Islet of Langerhans (tissue), 1 donor: Measurements from ENCODE around the gene CDYL2.

Experiments
- FAIRE-seq: peaks from one replicate; lab custom pipeline; 2011; peaks lifted over from hg19 to GRCh38; lab: Jason Lieb, UNC

CDYL2 gene

GRCh38 chr16:80620736-80621605 lies 183.4 kb downstream of the CDYL2 start:
- FAIRE-seq, result no peak

- FAIRE-seq, result no peak
Observed at GRCh38 chr16:80619824-80620223, 184.6 kb downstream of the CDYL2 start.

- FAIRE-seq, result no peak
Observed at GRCh38 chr16:80618862-80619648, 185.3 kb downstream of the CDYL2 start.

DNA sequence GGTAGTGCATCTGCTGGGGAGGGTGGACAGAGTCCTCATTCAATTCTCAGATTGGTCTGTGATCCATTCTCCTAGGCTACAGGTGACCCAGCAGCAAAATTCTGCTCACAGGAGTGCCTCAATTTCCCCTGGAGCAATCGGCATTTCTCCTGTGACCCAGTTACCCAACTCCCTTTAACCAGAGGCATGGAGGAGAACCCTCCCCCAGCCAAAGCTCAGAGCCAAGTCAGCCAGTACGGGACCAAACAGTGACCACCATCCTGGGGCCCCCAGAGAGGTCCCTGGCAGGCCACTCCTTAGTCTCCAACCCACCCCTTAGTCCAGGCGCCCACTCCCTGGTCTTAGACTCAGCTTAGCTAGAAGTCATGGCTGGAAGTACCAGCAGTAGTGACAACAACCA lies 188.0 kb downstream of the CDYL2 start:
- FAIRE-seq, result no peak

GRCh38 chr16:80615735-80616134 lies 188.7 kb downstream of the CDYL2 start:
- FAIRE-seq, result no peak

GRCh38 chr16:80614908-80615671 lies 189.3 kb downstream of the CDYL2 start:
- no peak for FAIRE-seq

- FAIRE-seq, result no peak
Observed at GRCh38 chr16:80612461-80613017, 191.9 kb downstream of the CDYL2 start.

GRCh38 chr16:80611930-80612327 lies 192.5 kb downstream of the CDYL2 start:
- FAIRE-seq, result no peak

- FAIRE-seq, result no peak
Observed at GRCh38 chr16:80611171-80611929, 193.0 kb downstream of the CDYL2 start.

DNA sequence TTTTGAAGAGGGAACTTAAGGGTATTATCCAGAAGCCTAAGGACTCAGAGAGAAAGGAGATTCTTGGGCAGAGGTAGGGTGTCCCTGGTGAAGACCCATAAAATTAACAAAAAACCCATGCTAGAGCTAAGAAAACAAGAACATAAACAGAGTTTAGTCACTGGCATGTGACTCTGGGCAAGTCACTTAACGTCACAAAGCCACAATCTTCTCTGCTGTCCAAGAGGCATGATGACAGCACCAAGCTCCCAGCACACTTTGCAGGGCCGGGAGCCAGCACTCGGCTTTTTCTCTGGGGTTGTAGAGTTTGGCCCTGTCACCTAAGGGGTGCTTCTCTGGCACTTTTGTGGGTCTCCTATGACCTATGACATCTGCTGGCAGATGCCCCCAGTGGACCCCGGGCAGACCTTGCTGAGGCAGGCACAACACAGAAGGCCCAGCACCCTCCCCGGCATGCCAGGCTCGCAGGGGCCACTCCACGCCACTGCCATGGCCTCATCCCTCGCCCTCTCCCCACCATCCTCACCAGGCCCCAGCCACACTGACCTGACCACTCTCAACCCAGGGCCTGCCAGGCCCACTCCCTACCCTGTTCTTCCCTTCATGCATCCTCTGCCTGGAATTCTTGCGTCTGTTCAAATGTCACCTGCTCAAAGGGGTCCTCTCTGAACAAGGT lies 193.8 kb downstream of the CDYL2 start:
- no peak for FAIRE-seq

- no peak for FAIRE-seq
Observed at GRCh38 chr16:80608946-80609345, 195.5 kb downstream of the CDYL2 start.

GRCh38 chr16:80607204-80607603 lies 197.2 kb downstream of the CDYL2 start:
- FAIRE-seq, result no peak

DNA sequence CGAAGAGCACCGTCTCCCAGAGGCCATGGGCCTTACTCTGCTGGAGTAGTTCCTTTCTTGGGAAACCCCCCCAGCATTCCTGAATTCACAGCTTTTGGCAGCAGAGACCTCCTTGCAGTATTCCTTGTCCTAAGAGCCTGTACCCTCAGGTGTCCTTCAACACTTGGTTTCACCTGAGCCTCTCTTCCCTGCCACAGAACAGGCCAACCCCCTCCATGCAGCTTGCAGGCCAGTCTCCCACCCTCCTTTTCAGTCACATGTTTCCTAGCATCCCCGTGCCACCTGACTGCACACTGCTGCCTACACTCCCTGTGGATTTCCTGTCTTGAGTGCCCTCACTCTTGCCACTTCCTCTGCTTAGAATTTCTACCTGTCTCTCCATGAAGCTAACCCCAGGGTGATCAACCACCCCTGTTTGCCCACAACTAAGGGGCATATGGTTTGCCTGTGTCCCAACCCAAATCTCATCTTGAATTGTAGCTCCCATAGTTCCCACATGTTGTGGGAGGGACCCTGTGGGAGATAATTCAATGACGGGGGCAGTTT lies 198.1 kb downstream of the CDYL2 start:
- FAIRE-seq, result no peak

DNA sequence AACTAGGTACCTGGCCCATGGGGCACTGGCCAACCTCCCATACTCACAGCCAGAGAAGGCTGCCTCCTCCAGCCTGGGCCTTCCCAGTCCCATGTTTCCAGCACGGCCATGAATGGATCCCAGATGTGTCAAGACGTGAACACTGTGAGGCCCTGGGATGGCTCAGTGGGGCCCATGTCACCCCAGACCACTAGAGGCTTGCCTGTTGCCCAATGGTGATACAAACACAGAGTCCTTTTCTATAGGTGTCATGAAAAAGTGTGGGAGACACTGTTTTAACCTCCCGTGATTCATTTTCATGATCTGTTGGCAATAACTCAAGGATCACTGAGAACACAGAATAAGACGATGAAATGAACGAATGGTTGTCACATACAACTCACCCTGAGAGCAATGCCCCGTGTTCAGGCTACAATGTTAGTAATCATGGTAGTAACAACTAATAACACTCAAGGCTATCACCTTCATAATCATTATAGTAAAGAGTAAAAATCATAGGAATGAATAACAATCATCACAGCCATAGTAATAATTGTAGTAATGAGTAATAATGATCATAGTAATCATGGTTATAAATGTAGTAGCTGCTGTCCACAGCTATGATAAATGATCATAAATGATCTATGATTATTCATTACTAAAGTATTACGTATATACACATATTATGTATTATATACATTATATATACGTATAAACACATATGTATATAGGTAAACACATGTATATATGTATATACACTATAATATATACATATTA lies 199.6 kb downstream of the CDYL2 start:
- no peak for FAIRE-seq

- FAIRE-seq, result no peak
Observed at GRCh38 chr16:80602894-80603293, 201.5 kb downstream of the CDYL2 start.

DNA sequence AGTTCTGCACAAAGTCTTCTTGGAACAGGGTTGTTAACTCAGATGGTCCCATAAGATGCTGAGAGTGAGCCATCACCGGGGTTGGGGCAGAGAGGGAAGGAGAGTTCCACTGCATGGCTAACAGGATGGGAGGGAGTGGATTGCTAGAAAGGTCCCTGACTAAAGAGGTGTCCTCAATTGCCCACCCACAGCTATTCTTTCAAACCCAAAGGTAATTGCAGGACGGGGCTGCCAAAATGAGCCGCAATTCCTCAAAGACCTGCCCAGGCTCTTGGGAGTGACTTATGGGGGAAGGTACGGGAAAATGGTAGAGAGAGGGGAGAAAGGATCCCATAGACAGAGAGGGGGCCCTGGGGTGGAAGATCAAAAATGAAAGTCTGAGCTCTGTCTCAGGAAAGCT lies 203.2 kb downstream of the CDYL2 start:
- no peak for FAIRE-seq

- no peak for FAIRE-seq
Observed at GRCh38 chr16:80599466-80599865, 204.9 kb downstream of the CDYL2 start.

GRCh38 chr16:80596507-80597207 lies 207.7 kb downstream of the CDYL2 start:
- no peak for FAIRE-seq

DNA sequence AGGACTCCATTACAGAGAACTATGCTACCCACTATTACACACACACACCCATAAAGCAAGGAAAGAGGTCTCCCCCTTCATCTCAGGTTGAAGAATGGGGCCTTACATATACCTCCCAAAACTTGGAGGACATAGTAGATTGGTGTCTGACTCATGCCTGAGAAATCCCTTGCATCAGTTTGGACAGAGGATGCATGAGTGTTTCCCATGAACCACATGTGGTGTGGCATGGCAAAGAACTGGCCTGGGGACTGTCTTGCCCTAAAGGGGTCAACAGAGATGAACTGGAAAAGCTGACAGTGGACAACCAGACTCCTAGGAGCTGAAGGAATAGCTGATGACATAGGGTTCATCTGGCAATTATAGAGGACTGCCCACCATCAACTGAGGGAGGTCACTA lies 209.6 kb downstream of the CDYL2 start:
- no peak for FAIRE-seq
